Measurements from ENCODE around the gene SLC25A47.
"Not testable (repeated sequence)": the region's sequence is repeated elsewhere in the genome, so short reads cannot be mapped to it uniquely, and the experiment has no call there.

SLC25A47 gene

GRCh38 chr14:100305324-100306100 is 17.6 kb upstream of the SLC25A47 start:
- TF ChIP-seq Cebpa-rat (IDR thresholded peaks at IDR 0.05) = no peak
- peak overlapping the region; percentile 67 to 98 (median 94) for H3K27ac ChIP-seq
- H4K20me1 ChIP-seq = peaks cover 21 to 61% (median 47%) of the 10 kb centered on the region in 11 experiments
- H3K4me1 ChIP-seq = peaks cover 49 to 75% (median 66%) of the 10 kb centered on the region in 10 experiments
- H3K9ac ChIP-seq = peak overlapping the region; percentile 83 to 99 (median 96)
- no peaks in the 10 kb centered on the region for H3K27me3 ChIP-seq
- H3K4me3 ChIP-seq = peak overlapping the region; percentile 78 to 97 (median 95)
- peak overlapping the region; percentile 83 to 99 (median 94) for H3K4me2 ChIP-seq
- no peaks in the 10 kb centered on the region for H3K9me3 ChIP-seq (replicated peaks in 1 of 11)
- H3K36me3 ChIP-seq = peaks cover 0 to 30% (median 12%) of the 10 kb centered on the region in 11 experiments; a peak in 12 of 22 replicates

GRCh38 chr14:100306101-100306997 is 16.8 kb upstream of the SLC25A47 start, which contains the start of gene SLC25A29:
TSS of gene SLC25A29 (minus strand) at chr14:100306444. CDS start at chr14:100306232, 212 bp downstream.
- Histone ChIP-seq H3K4me3 (peak within 1 kb of the TSS; percentile 78 to 97 (median 95)), H3K36me3 (peaks cover 0 to 30% (median 12%) of the 10 kb centered on the region in 11 experiments; a peak in 12 of 22 replicates), H3K4me1 (peaks cover 57 to 76% (median 69%) of the 10 kb centered on the region in 10 experiments), H3K27ac (peak within 1 kb of the TSS; percentile 67 to 98 (median 94)), H3K9ac (peak within 1 kb of the TSS; percentile 83 to 99 (median 96)), H3K4me2 (peak within 1 kb of the TSS; percentile 94 to 99 (median 97)), H3K27me3 (no peaks in the 10 kb centered on the region), H3K9me3 (replicated peaks in 1 of 11) (no peaks in the 10 kb centered on the region), H4K20me1 (peaks cover 21 to 53% (median 38%) of the 10 kb centered on the region in 11 experiments)
- TF ChIP-seq Cebpa-rat (IDR thresholded peaks at IDR 0.05) = peak in 4 of 11 experiments; percentile 19 to 35 (median 30); a peak in 3 of 22 replicates

GRCh38 chr14:100306998-100307765 is 16.0 kb upstream of the SLC25A47 start:
- Histone ChIP-seq H3K9ac (peak overlapping the region; percentile 83 to 99 (median 96)), H3K36me3 (peaks cover 0 to 26% (median 12%) of the 10 kb centered on the region in 11 experiments; a peak in 12 of 22 replicates), H3K9me3 (replicated peaks in 1 of 11) (no peaks in the 10 kb centered on the region), H3K27me3 (no peaks in the 10 kb centered on the region), H4K20me1 (peaks cover 21 to 45% (median 33%) of the 10 kb centered on the region in 11 experiments), H3K4me2 (peak overlapping the region; percentile 85 to 99 (median 97)), H3K4me1 (peaks cover 65 to 78% (median 75%) of the 10 kb centered on the region in 10 experiments), H3K4me3 (peak overlapping the region; percentile 78 to 97 (median 95)), H3K27ac (peak overlapping the region; percentile 57 to 98 (median 94))
- no peak for TF ChIP-seq Cebpa-rat (IDR thresholded peaks at IDR 0.05)

- no peaks in the 10 kb centered on the region for H3K27me3 ChIP-seq
- H3K27ac ChIP-seq = peak overlapping the region in 9 of 11 experiments; percentile 85 to 98 (median 95); a peak in 18 of 22 replicates
- no peak for TF ChIP-seq Cebpa-rat (IDR thresholded peaks at IDR 0.05)
- peak overlapping the region; percentile 83 to 99 (median 96) for H3K9ac ChIP-seq
- H3K9me3 ChIP-seq (replicated peaks in 1 of 11) = no peaks in the 10 kb centered on the region
- H3K36me3 ChIP-seq = peaks cover 0 to 19% (median 8%) of the 10 kb centered on the region in 11 experiments; a peak in 12 of 22 replicates
- H3K4me2 ChIP-seq = peak overlapping the region; percentile 85 to 99 (median 97)
- H3K4me3 ChIP-seq = peak overlapping the region; percentile 78 to 97 (median 95)
- H4K20me1 ChIP-seq = peaks cover 21 to 37% (median 26%) of the 10 kb centered on the region in 11 experiments
- peaks cover 67 to 78% (median 75%) of the 10 kb centered on the region in 10 experiments for H3K4me1 ChIP-seq
Measured at GRCh38 chr14:100307766-100308426, 15.2 kb upstream of the SLC25A47 start.

GRCh38 chr14:100308427-100308792 is 14.7 kb upstream of the SLC25A47 start:
- peak overlapping the region in 7 of 11 experiments; percentile 3 to 98 (median 94); a peak in 9 of 22 replicates for H3K27ac ChIP-seq
- peak overlapping the region in 7 of 10 experiments; percentile 7 to 97 (median 95); a peak in 6 of 20 replicates for H3K4me3 ChIP-seq
- peak overlapping the region; percentile 85 to 99 (median 97) for H3K4me2 ChIP-seq
- not testable (repeated sequence) for H3K27me3 ChIP-seq; H3K9me3 ChIP-seq (replicated peaks in 1 of 11)
- peaks cover 17 to 32% (median 21%) of the 10 kb centered on the region in 11 experiments for H4K20me1 ChIP-seq
- H3K4me1 ChIP-seq = peaks cover 63 to 78% (median 75%) of the 10 kb centered on the region in 10 experiments
- H3K9ac ChIP-seq = peak overlapping the region; percentile 83 to 99 (median 96); a peak in 19 of 22 replicates
- H3K36me3 ChIP-seq = peaks cover 0 to 14% (median 7%) of the 10 kb centered on the region in 11 experiments; a peak in 12 of 22 replicates

GRCh38 chr14:100309028-100309737 is 14.0 kb upstream of the SLC25A47 start:
- Histone ChIP-seq H4K20me1 (peaks cover 10 to 25% (median 13%) of the 10 kb centered on the region in 11 experiments), H3K4me1 (peaks cover 55 to 73% (median 70%) of the 10 kb centered on the region in 10 experiments), H3K4me2 (peak overlapping the region; percentile 85 to 99 (median 97)), H3K4me3 (no peak overlapping the region), H3K27ac (peak overlapping the region in 3 of 11 experiments; percentile 9 to 92 (median 31); a peak in 5 of 22 replicates), H3K9ac (peak overlapping the region in 8 of 11 experiments; percentile 92 to 99 (median 96); a peak in 15 of 22 replicates), H3K9me3 (replicated peaks in 1 of 11) (no peaks in the 10 kb centered on the region), H3K27me3 (no peaks in the 10 kb centered on the region), H3K36me3 (peaks cover 0 to 6% (median 3%) of the 10 kb centered on the region in 11 experiments; a peak in 12 of 22 replicates)
- TF ChIP-seq Cebpa-rat (IDR thresholded peaks at IDR 0.05) = no peak

GRCh38 chr14:100312110-100312876 is 10.8 kb upstream of the SLC25A47 start:
- H3K4me2 ChIP-seq = peak overlapping the region; percentile 26 to 72 (median 64)
- H3K9me3 ChIP-seq (replicated peaks in 1 of 11); H3K36me3 ChIP-seq; H3K27me3 ChIP-seq; H3K4me3 ChIP-seq: not testable (repeated sequence)
- H4K20me1 ChIP-seq = peaks cover 0 to 12% (median 0%) of the 10 kb centered on the region in 11 experiments; a peak in 2 of 22 replicates
- peak overlapping the region in 5 of 11 experiments; percentile 21 to 51 (median 40); a peak in 7 of 22 replicates for H3K27ac ChIP-seq
- peaks cover 47 to 65% (median 60%) of the 10 kb centered on the region in 10 experiments for H3K4me1 ChIP-seq
- H3K9ac ChIP-seq = peak overlapping the region in 5 of 11 experiments; percentile 11 to 33 (median 18); a peak in 7 of 22 replicates

All from BLaER1 treated with 17β-estradiol and CSF1 and Interleukin-3, amounts not matched to agents 10 nM and 100 nM (cell line).